ENCODE data around the gene TMEM178A.

DNA sequence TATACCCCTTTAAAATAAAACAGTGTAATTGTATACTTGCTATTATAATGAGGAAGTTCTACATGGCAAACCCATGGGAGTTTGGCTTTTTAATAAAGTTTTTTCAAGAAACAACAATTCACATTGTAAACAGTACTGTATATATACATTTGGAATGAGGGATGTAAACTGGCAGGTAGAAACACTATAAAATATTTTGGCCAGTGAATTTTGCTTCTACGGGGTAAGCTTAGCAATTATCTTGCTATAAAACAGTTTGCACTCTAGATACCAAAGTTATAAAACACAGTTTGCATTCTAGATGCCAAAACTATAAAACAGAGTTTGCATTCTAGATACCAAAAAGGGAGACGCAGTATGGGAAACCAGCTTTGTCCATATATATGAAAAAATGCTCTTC, 96.7 kb downstream of the TMEM178A start:
- TF ChIP-seq, protein P1, sequence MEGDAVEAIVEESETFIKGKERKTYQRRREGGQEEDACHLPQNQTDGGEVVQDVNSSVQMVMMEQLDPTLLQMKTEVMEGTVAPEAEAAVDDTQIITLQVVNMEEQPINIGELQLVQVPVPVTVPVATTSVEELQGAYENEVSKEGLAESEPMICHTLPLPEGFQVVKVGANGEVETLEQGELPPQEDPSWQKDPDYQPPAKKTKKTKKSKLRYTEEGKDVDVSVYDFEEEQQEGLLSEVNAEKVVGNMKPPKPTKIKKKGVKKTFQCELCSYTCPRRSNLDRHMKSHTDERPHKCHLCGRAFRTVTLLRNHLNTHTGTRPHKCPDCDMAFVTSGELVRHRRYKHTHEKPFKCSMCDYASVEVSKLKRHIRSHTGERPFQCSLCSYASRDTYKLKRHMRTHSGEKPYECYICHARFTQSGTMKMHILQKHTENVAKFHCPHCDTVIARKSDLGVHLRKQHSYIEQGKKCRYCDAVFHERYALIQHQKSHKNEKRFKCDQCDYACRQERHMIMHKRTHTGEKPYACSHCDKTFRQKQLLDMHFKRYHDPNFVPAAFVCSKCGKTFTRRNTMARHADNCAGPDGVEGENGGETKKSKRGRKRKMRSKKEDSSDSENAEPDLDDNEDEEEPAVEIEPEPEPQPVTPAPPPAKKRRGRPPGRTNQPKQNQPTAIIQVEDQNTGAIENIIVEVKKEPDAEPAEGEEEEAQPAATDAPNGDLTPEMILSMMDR (IDR thresholded peaks at IDR 0.05), result no peak
- no peak for TF ChIP-seq POLR2A (IDR thresholded peaks at IDR 0.05)
